Central memory CD4-positive, alpha-beta T cell (primary cell): Measurements from ENCODE around the gene C6orf62.
A peak's percentile ranks its signal among the peaks of the same experiment; 100 is the strongest.
"Not testable (repeated sequence)": the region's sequence is repeated elsewhere in the genome, so short reads cannot be mapped to it uniquely, and the experiment has no call there.

Source experiments
- DNase-seq: peaks from one replicate; pipeline ENCODE4 v3.0.0; 2022

Gene C6orf62

GRCh38 chr6:24666641-24667377 lies 52.1 kb downstream of the C6orf62 start, which contains the start of the genes ACOT13 and TDP2:
Gene ACOT13 (plus strand): TSS chr6:24667077. CDS start chr6:24667264, 187 bp downstream.
Gene TDP2 (minus strand): TSS chr6:24666899. CDS start chr6:24666862, 37 bp downstream.
- DNase-seq, result peak; percentile 97

DNA sequence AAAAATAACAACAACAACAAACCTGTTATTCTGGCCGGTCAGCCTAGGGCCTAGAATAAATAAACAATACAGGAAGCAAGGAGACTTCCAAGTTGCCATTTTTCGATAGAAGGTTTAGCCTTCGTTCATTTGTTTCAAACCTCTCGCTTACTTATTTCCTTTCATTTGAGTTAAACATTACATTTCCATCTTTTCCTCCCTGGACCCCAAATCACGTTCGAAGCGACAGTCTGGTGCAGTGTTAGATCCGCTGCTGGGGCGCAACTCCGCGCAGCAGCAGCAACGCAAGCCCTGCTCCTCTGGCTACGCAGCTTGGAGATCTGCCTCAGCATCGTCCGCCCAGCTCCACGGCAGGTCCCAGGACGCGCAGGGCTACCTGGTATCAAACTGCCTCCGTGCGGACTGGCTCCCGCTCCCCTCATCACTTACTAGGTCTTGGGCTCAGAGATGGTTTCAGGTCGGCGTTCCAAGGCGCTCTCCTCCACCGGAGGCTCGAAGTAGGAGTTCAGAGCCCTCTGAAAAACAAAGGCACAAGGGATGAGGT lies 52.8 kb downstream of the C6orf62 start:
- DNase-seq, result no peak

- no peak for DNase-seq
Observed at GRCh38 chr6:24664046-24664987, 54.6 kb downstream of the C6orf62 start.

DNA sequence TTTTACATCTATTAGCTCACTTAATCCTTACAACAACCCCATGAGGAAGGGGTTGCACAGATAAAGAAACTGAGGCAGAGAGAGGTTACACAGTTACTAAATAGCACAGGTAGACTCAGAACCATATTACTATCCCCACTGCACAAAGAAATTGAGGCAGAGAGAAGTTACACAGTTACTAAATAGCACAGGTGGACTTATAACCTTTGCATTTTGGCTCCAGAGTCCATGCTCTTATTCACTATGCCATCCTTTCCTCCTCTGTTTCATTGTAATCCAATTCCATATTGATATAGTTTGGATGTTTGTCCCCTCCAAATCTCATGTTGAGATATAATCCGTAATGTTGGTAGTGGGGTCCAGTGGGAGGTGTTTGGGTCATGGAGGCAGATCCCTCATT lies 55.8 kb downstream of the C6orf62 start:
- no peak for DNase-seq

- no peak for DNase-seq
Observed at GRCh38 chr6:24662236-24662635, 56.7 kb downstream of the C6orf62 start.

- DNase-seq, result not testable (repeated sequence)
Observed at GRCh38 chr6:24661759-24662158, 57.2 kb downstream of the C6orf62 start.

- DNase-seq, result no peak
Observed at GRCh38 chr6:24660105-24660504, 58.8 kb downstream of the C6orf62 start.

DNA sequence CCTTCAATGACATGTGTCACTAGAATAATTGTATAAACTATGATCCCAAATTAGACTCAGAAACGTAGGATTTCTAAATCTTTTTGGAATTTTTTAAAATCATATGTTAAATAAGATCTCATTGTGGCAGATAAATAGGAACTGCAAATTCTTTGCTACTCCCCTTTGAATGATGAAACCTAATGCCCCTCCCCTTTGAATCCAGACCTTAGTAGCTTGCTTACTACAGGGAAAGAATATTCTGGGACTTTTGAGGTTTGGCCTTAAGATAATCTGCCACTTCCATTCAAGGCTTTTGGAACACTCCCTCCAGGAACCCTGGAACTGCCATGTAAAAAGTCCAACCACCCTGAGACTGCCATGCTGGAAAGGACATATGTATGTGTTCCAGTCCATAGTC lies 59.4 kb downstream of the C6orf62 start:
- DNase-seq, result no peak

DNA sequence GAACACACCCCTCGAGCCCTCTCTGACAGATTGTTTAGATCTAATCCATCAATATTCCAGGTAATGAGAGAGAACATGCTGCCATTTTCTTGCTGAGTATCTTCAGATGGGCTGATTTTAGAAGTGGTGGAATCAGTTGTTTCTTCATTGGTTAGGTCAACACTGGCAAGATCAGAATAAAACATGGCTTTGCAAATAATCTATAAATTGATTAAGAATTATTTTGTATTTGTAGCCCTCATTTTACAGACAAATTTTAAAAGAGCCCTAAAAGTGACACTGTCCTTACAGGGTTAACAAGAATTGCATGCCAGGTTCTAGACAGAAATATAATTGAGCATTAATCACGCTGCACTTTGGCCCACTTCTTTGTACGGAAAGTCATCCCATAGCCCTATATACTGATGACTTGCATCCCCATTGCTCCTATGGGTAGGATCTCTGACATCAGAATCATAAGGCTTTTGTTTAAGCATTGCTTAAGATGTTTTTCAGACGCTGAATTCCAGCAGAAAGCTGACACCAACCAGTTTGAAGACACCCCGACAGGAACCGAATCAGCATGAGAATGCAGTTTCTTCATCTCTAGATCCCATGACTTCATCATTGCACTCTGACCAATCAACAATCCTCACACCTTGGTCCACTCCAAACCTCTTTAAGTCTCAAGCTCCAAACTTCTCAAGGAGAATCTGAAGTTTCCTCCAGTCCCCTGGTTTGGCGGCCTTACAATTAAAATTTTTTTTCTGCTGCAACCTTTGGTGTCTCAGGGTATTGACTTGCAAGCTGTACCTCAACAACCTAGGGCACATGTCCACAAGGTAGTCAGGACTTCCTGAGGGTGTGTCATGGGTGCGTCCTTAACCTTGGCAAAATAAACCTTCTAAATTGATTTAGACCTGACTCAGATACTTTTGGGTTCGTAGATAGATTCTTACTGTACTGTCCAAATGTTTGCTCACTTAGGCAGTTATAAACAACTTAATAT lies 60.1 kb downstream of the C6orf62 start:
- DNase-seq, result no peak

GRCh38 chr6:24655215-24655614 lies 63.7 kb downstream of the C6orf62 start:
- no peak for DNase-seq
